HL-60 (cell line): ENCODE measurements around the gene ATAD3C.

ENCODE experiments used
- GABPA ChIP-seq: IDR thresholded peaks from 2 replicates; pipeline ENCODE4 v1.6.1; 2012; ENCODE audit warnings: low read depth
- POLR2AphosphoS5 ChIP-seq: IDR thresholded peaks from 2 replicates; pipeline ENCODE4 v1.6.1; 2012; ENCODE audit warnings: low read depth
- SPI1 ChIP-seq: IDR thresholded peaks from 2 replicates; pipeline ENCODE4 v1.6.1; 2012; ENCODE audit warnings: low read depth, mild to moderate bottlenecking, borderline replicate concordance
- TF ChIP-seq, protein P1 (sequence below): IDR thresholded peaks from one replicate; pipeline ENCODE4 v1.5.1; 2011; ENCODE audit warnings: low read length, control low read depth, inconsistent platforms; ENCODE audit not compliant: insufficient read depth
- TF ChIP-seq, protein P2 (sequence below): IDR thresholded peaks from 2 replicates; pipeline ENCODE4 v1.6.1; 2012; ENCODE audit warnings: low read depth; ENCODE audit not compliant: insufficient replicate concordance

DNA sequence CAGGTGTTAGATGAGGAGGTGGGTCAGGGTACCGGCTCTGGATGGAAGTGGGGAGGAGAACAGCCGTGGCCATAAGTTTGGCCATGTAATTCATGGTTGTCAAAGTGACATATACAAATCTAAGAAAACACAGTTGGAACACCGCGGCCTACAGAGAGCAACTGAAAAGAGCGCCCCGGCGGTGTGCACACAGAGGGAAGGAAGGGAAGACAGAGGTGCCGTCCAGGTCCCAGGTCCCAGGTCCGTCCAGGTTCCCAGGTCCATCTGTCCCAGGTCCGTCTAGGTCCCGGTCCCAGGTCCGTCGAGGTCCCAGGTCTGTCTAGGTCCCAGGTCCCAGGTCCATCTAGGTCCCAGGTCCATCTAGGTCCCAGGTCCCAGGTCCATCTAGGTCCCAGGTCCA lies 37.9 kb upstream of the ATAD3C start:
- 0 out of 2 replicates have a peak, but pooled peaks have one; percentile 3 for TF ChIP-seq POLR2AphosphoS5
- TF ChIP-seq, protein P1, sequence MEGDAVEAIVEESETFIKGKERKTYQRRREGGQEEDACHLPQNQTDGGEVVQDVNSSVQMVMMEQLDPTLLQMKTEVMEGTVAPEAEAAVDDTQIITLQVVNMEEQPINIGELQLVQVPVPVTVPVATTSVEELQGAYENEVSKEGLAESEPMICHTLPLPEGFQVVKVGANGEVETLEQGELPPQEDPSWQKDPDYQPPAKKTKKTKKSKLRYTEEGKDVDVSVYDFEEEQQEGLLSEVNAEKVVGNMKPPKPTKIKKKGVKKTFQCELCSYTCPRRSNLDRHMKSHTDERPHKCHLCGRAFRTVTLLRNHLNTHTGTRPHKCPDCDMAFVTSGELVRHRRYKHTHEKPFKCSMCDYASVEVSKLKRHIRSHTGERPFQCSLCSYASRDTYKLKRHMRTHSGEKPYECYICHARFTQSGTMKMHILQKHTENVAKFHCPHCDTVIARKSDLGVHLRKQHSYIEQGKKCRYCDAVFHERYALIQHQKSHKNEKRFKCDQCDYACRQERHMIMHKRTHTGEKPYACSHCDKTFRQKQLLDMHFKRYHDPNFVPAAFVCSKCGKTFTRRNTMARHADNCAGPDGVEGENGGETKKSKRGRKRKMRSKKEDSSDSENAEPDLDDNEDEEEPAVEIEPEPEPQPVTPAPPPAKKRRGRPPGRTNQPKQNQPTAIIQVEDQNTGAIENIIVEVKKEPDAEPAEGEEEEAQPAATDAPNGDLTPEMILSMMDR: no peak
- TF ChIP-seq GABPA: no peak
- TF ChIP-seq, protein P2, sequence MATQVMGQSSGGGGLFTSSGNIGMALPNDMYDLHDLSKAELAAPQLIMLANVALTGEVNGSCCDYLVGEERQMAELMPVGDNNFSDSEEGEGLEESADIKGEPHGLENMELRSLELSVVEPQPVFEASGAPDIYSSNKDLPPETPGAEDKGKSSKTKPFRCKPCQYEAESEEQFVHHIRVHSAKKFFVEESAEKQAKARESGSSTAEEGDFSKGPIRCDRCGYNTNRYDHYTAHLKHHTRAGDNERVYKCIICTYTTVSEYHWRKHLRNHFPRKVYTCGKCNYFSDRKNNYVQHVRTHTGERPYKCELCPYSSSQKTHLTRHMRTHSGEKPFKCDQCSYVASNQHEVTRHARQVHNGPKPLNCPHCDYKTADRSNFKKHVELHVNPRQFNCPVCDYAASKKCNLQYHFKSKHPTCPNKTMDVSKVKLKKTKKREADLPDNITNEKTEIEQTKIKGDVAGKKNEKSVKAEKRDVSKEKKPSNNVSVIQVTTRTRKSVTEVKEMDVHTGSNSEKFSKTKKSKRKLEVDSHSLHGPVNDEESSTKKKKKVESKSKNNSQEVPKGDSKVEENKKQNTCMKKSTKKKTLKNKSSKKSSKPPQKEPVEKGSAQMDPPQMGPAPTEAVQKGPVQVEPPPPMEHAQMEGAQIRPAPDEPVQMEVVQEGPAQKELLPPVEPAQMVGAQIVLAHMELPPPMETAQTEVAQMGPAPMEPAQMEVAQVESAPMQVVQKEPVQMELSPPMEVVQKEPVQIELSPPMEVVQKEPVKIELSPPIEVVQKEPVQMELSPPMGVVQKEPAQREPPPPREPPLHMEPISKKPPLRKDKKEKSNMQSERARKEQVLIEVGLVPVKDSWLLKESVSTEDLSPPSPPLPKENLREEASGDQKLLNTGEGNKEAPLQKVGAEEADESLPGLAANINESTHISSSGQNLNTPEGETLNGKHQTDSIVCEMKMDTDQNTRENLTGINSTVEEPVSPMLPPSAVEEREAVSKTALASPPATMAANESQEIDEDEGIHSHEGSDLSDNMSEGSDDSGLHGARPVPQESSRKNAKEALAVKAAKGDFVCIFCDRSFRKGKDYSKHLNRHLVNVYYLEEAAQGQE: no peak
- no peak for TF ChIP-seq SPI1
